OCI-LY3 (cell line): ENCODE measurements around the gene HNRNPUL1.

Source experiments
- EZH2phosphoT487 ChIP-seq: fragments of 200-600 bp; shearing (Covaris generic); IDR thresholded peaks from 2 replicates; pipeline ENCODE4 v1.6.1; 2018; ENCODE audit warnings: antibody characterized with exemption, mixed run types, low read depth
- TF ChIP-seq, protein P1 (sequence below): fragments of 200-600, 300-600 bp; sonication (generic); IDR thresholded peaks from 2 replicates; pipeline ENCODE4 v1.5.1; 2014; ENCODE audit warnings: antibody characterized with exemption, low read length, low read depth

- TF ChIP-seq, protein P1, sequence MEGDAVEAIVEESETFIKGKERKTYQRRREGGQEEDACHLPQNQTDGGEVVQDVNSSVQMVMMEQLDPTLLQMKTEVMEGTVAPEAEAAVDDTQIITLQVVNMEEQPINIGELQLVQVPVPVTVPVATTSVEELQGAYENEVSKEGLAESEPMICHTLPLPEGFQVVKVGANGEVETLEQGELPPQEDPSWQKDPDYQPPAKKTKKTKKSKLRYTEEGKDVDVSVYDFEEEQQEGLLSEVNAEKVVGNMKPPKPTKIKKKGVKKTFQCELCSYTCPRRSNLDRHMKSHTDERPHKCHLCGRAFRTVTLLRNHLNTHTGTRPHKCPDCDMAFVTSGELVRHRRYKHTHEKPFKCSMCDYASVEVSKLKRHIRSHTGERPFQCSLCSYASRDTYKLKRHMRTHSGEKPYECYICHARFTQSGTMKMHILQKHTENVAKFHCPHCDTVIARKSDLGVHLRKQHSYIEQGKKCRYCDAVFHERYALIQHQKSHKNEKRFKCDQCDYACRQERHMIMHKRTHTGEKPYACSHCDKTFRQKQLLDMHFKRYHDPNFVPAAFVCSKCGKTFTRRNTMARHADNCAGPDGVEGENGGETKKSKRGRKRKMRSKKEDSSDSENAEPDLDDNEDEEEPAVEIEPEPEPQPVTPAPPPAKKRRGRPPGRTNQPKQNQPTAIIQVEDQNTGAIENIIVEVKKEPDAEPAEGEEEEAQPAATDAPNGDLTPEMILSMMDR: no peak
- TF ChIP-seq EZH2phosphoT487: no peak
Measured at GRCh38 chr19:41330481-41330880, 66.3 kb downstream of the HNRNPUL1 start.
